Measurements from ENCODE around the gene DUXB. TPM values are rescaled to one million over a fixed set of nuclear protein-coding genes. Genes with fewer than 3 reads are reported as not detected.

DUXB gene
- total RNA-seq, 1 donor from 2014 or later, result not detected

DNA sequence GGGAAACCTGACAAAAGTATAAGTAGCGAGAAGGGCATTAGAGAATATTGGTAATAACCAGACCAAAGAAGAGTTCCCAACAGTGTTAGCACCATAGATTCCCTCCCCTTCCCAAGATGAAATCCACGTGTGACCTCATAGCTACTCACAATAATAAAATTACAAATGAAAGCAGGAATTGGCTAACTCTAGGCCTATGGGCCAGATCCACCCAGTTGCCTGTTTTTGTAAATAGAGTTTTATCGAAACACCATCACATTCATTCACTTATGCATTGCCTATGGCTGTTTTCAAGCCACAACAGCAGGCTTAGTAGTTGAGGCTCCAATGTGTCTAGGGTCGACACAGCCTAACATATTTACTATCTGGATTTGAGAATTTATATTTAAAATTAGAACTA, 17.2 kb upstream of the DUXB start:
- Mint-ChIP-seq H3K9me3 (peaks cover 47% of the 10 kb centered on the region), H3K27me3 (ENCODE audit: low read depth) (no peaks in the 10 kb centered on the region), H3K4me3 (no peak overlapping the region), H3K4me1 (no peaks in the 10 kb centered on the region), H3K36me3 (no peaks in the 10 kb centered on the region), H3K27ac (no peak overlapping the region)
- TF ChIP-seq, protein P1, sequence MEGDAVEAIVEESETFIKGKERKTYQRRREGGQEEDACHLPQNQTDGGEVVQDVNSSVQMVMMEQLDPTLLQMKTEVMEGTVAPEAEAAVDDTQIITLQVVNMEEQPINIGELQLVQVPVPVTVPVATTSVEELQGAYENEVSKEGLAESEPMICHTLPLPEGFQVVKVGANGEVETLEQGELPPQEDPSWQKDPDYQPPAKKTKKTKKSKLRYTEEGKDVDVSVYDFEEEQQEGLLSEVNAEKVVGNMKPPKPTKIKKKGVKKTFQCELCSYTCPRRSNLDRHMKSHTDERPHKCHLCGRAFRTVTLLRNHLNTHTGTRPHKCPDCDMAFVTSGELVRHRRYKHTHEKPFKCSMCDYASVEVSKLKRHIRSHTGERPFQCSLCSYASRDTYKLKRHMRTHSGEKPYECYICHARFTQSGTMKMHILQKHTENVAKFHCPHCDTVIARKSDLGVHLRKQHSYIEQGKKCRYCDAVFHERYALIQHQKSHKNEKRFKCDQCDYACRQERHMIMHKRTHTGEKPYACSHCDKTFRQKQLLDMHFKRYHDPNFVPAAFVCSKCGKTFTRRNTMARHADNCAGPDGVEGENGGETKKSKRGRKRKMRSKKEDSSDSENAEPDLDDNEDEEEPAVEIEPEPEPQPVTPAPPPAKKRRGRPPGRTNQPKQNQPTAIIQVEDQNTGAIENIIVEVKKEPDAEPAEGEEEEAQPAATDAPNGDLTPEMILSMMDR (IDR thresholded peaks at IDR 0.05; ENCODE audit: unreplicated experiment), result no peak
- no peak for DNase-seq (ENCODE audit: low spot score in 2 of 2, unreplicated experiment in 2 of 2)

DNA sequence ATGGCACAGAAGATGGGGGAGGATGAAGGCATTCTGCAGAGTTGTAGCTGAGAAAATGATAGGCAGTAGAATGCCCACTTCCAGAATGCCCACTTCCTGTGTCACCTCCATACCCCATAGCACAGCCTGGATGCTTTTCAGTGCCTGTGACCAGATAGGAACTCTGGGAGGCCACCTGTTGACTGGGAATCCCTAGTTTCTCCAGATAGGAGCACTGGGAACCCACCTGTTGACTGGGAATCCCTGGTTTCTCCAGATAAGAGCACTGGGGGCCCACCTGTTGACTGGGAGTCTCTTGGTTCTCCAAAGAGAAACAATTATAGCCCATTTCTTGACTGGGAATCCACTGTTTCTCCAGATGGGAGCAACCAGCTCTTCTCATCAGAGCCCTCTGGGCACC, 13.4 kb upstream of the DUXB start:
- H3K27me3 Mint-ChIP-seq (ENCODE audit: low read depth), result no peaks in the 10 kb centered on the region
- H3K27ac Mint-ChIP-seq, result no peak overlapping the region
- H3K4me3 Mint-ChIP-seq, result no peak overlapping the region
- TF ChIP-seq, protein P1 (IDR thresholded peaks at IDR 0.05; ENCODE audit: unreplicated experiment), result no peak
- peaks cover 48% of the 10 kb centered on the region for H3K9me3 Mint-ChIP-seq
- DNase-seq (ENCODE audit: low spot score in 2 of 2, unreplicated experiment in 2 of 2), result no peak
- peaks cover 1% of the 10 kb centered on the region for H3K36me3 Mint-ChIP-seq
- no peaks in the 10 kb centered on the region for H3K4me1 Mint-ChIP-seq

DNA sequence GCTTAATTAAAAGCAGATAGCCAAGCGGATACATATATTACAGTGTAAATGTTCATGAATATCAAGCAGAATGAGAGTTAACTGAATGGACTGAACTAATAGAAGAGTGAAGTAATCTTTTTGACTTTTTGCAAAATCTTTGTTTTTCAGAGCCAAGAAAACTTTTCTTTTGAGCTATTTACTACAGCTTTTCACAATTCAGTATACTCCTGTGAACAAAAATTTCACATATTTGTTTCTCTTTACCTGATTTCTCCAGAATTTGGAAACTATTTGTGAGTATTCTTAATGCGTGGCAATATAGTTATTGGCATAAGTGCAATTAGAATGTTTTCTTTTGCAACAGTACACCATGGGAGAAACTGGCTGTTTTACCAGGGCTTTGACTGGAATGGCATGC, 9.1 kb upstream of the DUXB start:
- DNase-seq (ENCODE audit: low spot score in 2 of 2, unreplicated experiment in 2 of 2), result no peak
- H3K4me1 Mint-ChIP-seq, result no peaks in the 10 kb centered on the region
- no peak overlapping the region for H3K27ac Mint-ChIP-seq
- TF ChIP-seq, protein P1 (IDR thresholded peaks at IDR 0.05; ENCODE audit: unreplicated experiment), result no peak
- no peak overlapping the region for H3K4me3 Mint-ChIP-seq
- peaks cover 58% of the 10 kb centered on the region for H3K9me3 Mint-ChIP-seq
- H3K27me3 Mint-ChIP-seq (ENCODE audit: low read depth), result no peaks in the 10 kb centered on the region
- peaks cover 1% of the 10 kb centered on the region for H3K36me3 Mint-ChIP-seq

DNA sequence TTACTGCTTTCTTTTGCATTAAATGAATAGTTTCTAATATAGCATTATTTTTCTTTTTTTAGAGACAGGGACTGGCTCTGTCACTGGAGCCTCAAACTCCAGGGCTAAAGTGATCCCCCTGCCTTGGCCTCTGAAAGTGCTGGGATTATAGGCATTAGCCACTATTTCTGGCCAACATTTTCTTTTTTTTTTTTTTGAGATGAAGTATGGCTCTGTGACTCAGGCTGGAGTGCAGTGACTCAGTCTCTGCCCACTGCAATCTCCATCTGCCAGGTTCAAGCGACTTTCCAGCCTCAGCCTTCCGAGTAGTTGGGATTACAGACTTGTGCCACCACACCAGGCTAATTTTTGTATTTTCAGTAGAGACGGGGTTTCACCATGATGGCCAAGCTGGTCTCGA, 2.0 kb upstream of the DUXB start:
- DNase-seq (ENCODE audit: low spot score in 2 of 2, unreplicated experiment in 2 of 2), result no peak
- Mint-ChIP-seq H3K36me3 (no peaks in the 10 kb centered on the region), H3K27ac (no peak overlapping the region), H3K27me3 (ENCODE audit: low read depth) (no peaks in the 10 kb centered on the region), H3K9me3 (peaks cover 20% of the 10 kb centered on the region), H3K4me1 (no peaks in the 10 kb centered on the region), H3K4me3 (no peak overlapping the region)
- TF ChIP-seq, protein P1 (IDR thresholded peaks at IDR 0.05; ENCODE audit: unreplicated experiment), result no peak

DNA sequence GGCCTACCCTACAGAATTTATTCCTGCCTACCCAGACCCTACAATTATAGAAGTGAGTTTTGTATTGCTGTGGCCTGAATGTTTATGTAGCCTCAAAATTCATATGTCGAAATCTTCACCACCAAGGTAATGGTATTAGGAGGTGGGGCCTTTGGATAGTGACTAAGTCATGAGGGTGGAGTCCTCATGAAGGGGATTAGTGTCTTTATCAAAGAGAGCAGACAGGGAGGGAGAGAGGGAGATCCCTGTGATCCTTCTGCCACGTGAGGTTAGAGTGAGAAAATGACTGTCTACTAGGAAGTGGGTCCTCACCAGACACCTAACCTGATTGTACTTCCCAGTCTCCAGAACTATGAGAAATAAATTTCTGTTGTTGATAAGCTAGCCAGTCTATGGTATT, 981 bp upstream of the DUXB start:
- H3K4me1 Mint-ChIP-seq, result no peaks in the 10 kb centered on the region
- H3K9me3 Mint-ChIP-seq, result peaks cover 12% of the 10 kb centered on the region
- TF ChIP-seq, protein P1 (IDR thresholded peaks at IDR 0.05; ENCODE audit: unreplicated experiment), result no peak

DNA sequence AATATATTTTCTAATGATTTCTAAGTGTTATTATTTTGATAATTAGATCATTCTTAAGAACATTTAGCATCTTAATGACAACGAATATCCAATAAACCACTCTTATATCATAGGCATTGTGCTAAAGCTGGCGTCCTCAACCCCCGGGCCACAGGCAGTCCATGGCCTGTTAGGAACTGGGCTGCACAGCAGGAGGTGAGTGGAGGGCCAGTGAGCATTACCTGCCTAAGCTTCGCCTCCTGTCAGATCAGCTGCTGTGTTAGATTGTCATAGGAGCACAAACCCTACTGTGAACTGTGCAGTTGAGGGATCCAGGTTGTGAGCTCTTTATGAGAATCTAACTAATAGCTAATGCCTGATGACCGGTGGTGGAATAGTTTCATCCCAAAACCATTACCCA, 3.7 kb downstream of the DUXB start:
- H3K27ac Mint-ChIP-seq, result no peak overlapping the region
- no peaks in the 10 kb centered on the region for H3K36me3 Mint-ChIP-seq
- H3K4me3 Mint-ChIP-seq, result no peak overlapping the region
- no peak for DNase-seq (ENCODE audit: low spot score in 2 of 2, unreplicated experiment in 2 of 2)
- H3K9me3 Mint-ChIP-seq, result peaks cover 3% of the 10 kb centered on the region
- TF ChIP-seq, protein P1 (IDR thresholded peaks at IDR 0.05; ENCODE audit: unreplicated experiment), result no peak
- H3K27me3 Mint-ChIP-seq (ENCODE audit: low read depth), result no peaks in the 10 kb centered on the region
- H3K4me1 Mint-ChIP-seq, result no peaks in the 10 kb centered on the region

More for the DNA sequence above, 981 bp upstream of the DUXB start:
- H3K4me3 Mint-ChIP-seq, result no peak overlapping the region
- no peak for DNase-seq (ENCODE audit: low spot score in 2 of 2, unreplicated experiment in 2 of 2)
- H3K27ac Mint-ChIP-seq, result no peak overlapping the region
- no peaks in the 10 kb centered on the region for H3K36me3 Mint-ChIP-seq
- no peaks in the 10 kb centered on the region for H3K27me3 Mint-ChIP-seq (ENCODE audit: low read depth)
